ENCODE results near the gene DENND5A.

Gene DENND5A

DNA sequence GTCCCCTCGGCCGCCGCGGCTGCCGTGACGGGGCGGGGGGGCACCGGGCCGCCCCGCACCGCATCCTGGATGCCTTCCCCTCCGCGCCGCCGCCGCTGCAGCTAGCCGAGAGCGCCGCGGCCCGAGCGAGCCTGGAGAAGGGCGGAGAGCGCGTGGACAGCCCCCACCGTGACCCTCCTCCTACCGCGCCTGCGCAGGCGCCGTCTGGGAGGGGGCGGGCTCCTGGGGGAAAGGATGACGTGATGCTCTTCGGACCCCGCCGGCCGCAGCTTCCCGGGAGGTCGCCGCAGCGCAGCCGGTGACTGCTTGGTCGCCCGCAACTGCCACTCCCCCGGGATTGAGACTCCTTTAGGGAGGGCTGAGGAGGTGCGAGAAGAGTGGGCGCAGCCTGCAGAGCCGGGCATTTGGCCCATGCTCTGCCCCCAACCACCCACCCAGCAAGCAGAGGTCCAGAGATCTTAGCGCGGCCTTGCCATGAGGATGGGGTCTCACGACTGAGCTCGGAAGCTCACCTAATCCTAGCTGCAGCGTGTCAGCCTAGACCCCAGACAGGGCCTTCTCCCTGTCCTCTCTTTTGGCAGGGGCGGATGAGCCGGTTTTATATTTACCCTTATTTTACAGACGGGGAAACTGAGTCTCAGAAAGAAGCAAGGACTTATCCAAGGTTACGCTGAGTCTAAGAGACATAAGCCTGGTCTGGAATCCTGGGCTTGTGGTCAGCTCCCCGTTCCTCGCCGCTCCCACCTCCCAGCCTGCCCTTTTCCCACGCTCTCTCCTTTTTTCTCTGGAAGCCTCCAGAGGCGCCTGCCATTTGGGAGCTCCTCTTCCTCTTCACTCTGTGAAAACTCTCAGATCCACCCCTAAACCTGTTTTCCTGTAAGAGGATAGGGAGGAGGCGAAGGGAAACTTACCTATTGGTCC, at the start of gene DENND5A:
Gene DENND5A (minus strand): TSS at position 140 of the 921 bp plus-strand sequence. CDS start 281 bp downstream, outside the sequence.
- DNase-seq (ENCODE audit: low spot score), result peak; percentile 91

GRCh38 chr11:9314291-9315077, 49.3 kb upstream of the DENND5A start, which contains the start of gene TMEM41B:
Gene TMEM41B, minus strand, starts transcription at chr11:9314593. Its CDS starts 152 bp downstream, at chr11:9314441.
- DNase-seq (ENCODE audit: low spot score), result peak; percentile 99

DNA sequence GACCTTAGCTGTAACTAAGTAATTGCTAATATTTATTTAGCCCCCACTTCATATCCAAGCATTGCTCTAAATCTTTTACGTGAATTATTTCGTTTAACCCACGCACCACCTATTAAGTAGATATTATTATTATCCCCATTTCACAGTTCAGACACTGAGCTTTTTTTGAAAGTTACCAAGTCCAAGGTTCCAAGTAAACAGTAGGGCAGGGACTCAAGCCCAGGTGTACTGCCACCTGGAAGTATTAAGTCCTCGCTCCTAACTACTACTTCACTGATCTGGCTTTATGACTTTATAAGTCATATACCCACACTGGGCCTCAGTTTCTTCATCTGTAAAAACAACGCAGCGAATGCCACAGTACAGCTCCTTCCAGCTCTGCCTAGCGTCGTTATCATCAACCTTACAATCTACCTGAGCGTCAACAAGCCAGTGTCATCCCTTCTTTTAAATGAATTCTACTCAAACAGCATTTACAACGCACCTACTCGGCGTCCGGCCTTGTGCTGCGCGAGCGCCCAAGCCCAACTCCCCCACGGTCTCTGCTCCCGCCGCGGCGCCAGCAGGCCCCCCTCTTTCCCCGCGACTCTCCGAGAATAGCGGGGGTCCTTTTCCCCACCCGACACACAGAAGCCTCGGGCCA, 48.6 kb upstream of the DENND5A start:
- peak; percentile 17 for DNase-seq (ENCODE audit: low spot score)

DNA sequence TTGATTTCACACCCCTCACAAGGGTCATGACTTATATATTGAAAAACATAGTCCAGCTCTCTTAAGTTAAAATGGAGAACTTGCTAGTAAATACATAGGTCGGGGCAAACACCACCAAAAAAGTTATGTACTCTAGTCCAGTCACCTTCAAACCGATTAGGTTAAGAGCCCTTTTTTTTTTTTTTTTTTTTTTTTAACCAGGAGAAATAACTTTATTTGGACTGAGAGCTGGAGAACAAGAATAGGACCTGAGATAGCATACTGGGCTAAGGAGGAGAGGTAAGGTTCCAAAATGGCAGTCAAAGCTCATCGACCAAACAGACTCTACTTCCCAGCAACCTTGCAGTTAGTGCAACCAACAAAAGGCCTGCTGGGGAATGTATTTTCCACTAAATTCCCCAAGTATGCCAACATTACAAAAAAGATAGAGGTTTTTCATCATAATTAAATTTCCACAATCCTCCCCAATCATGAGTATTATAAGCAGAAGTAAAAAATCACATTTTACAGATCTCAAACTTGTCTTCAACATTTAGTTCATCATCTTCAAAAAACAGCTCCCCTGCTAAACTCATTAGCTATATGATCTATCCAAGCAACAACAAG, 45.4 kb upstream of the DENND5A start:
- DNase-seq (ENCODE audit: low spot score), result no peak

GRCh38 chr11:9304178-9304577, 39.0 kb upstream of the DENND5A start:
- DNase-seq (ENCODE audit: low spot score), result no peak

GRCh38 chr11:9302448-9302847, 37.3 kb upstream of the DENND5A start:
- DNase-seq (ENCODE audit: low spot score), result no peak

- DNase-seq (ENCODE audit: low spot score), result no peak
Observed at GRCh38 chr11:9301720-9302119, 36.6 kb upstream of the DENND5A start.

DNA sequence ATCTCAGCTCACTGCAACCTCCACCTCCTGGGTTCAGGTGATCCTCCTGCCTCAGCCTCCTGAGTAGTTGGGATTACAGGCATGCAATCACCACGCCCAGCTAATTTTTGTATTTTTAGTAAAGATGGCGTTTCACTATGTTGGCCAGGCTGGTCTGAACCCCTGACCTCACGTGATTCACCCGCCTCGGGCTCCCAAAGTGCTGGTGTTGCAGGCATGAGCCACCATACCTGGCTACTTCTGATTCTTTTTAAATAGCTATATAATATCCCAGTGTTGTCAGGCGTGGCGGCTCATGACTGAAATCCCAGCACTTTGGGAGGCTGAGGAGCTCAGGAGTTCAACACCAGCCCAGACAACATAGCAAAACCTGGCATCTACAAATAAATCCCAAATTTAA, 28.5 kb upstream of the DENND5A start:
- DNase-seq (ENCODE audit: low spot score), result no peak

- no peak for DNase-seq (ENCODE audit: low spot score)
Observed at GRCh38 chr11:9285850-9286587, 20.9 kb upstream of the DENND5A start.

GRCh38 chr11:9280655-9281301, 15.6 kb upstream of the DENND5A start:
- peak; percentile 50 for DNase-seq (ENCODE audit: low spot score)

DNA sequence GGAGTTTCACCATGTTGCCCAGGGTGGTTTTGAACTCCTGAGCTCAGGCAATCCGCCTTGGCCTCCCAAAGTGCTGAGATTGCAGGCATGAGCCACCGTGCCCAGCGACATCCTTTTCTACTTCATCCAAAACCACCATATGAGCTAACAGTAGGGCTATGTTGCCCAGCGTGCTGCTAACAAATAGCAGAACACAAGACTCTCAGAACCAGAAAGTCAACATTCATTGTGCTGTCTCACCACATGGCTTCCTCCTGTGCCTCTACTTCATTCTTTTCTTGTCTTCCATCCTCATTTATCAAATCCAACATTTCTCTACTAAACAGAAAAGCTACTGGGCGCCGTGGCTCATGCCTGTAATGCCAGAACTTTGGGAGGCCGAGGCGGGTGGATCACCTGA, 12.0 kb upstream of the DENND5A start:
- DNase-seq (ENCODE audit: low spot score), result no peak

GRCh38 chr11:9276571-9276970, 11.4 kb upstream of the DENND5A start:
- DNase-seq (ENCODE audit: low spot score), result no peak

DNA sequence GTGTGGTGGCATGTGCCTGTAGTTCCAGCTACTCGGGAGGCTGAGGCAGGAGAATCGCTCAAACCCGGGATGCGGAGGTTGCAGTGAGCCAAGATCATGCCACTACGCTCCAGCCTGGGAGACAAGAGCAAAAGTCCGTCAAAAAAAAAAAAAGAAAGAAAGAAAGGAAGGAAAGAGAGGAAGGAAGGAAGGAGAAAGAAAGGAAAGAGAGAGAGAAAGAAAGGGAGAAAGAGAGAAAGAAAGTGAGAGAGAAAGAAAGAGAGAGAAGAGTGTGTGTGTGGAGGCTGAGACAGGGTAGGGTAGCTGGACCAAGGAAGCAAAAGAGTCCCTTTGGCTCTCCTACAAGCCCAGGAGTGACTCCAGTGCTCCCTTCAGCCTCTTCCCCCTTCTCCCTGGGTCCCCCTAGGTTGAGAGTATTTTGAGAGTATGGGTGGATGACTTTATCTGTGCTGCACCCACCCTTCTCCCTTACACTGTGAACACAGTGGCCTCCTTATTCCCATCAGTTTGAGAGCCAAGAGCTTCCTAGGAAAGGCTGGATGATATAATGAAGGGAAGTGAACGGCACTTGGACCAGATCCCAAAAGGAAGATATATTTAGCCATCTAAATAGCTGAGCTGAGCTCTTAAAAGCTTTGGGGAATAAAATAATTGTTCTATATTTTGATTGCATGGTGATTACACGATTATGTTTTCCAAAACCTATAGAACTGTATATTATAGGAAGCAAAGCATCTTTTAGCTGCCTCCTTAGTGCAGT, 9.5 kb upstream of the DENND5A start:
- DNase-seq (ENCODE audit: low spot score), result no peak

GRCh38 chr11:9273376-9274336, 8.5 kb upstream of the DENND5A start:
- DNase-seq (ENCODE audit: low spot score), result peak; percentile 26

- no peak for DNase-seq (ENCODE audit: low spot score)
Observed at GRCh38 chr11:9269492-9270013, 4.4 kb upstream of the DENND5A start.

DNA sequence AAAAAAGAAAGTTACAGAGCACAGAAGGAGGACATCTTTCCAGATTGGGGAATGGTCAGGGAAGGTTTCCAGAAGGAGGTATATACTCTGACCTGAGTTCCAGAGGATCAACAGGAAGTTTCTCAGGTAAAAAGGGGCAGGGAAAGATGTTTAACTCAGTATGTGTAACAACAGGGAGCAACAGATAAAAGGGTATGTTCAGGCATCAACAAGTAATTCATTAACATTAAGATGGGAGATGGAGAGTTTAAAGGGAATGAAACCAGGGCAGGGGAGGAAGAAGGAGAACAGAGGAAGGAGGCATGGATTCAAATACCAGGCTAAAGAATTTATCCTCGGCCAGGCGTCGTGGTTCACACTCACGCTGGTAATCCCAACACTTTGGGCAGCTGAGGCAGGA, 2.5 kb upstream of the DENND5A start:
- DNase-seq (ENCODE audit: low spot score), result no peak

DNA sequence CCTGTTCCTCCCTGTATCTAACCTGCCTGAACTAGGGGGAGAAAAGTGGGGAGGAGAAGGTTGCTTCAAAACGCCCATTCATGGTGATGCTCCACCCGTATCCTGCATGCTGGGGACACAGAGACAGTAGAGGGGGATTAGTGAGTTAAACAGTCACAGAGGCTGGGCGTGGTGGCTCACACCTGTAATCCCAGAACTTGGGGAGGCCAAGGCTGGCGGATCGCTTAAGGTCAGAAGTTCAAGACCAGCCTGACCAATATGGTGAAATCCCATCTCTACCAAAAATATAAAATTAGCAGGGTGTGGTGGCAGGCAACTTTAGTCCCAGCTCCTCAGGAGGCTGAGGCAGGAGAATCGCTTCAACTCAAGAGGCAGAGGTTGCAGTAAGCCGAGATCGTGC, 1.8 kb upstream of the DENND5A start:
- DNase-seq (ENCODE audit: low spot score), result no peak

DNA sequence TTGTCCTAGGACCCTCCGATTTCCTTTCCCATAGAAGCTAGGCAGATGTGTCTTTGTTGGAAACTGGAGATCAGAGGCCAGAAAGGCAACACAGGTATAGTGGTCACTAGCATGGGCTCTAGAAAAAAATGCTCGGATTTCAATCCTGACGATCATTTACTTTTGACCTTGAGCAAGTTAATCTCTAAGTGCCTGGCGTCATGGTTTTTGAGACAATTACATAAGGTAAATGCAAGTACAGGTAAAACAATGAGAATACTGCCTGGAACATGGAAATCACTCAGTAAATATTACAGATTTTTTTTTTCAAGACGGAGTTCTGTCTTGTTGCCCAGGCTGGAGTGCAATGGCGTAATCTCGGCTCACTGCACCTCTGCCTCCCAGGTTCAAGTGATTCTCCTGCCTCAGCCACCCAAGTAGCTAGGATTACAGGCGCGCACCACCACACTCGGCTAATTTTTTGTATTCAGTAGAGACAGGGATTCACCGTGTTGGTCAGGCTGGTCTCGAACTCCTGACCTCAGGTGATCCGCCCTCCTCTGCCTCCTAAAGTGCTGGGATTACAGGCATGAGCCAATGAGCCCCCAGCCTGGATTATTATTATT, 1.1 kb upstream of the DENND5A start:
- no peak for DNase-seq (ENCODE audit: low spot score)

Measured in kidney tubule cell (primary cell).